Neural cell (in vitro differentiated cells): Measurements from ENCODE around the gene C1orf35. TPM values are rescaled to one million over a fixed set of nuclear protein-coding genes. Genes with fewer than 3 reads are reported as not detected.

ENCODE experiments used
- H2AFZ ChIP-seq: fragments of 200-600, 300-800 bp; sonication (generic), shearing (Covaris generic); 2 replicates; pipeline ENCODE4 v1.6.0; 2014; ENCODE audit warnings: low read depth, mild to moderate bottlenecking, antibody characterized with exemption, low read length, moderate library complexity
- H3F3A ChIP-seq: fragments of 200-600 bp; shearing (Covaris generic); 2 replicates; pipeline ENCODE4 v1.6.1; 2016; ENCODE audit warnings: mild to moderate bottlenecking, moderate library complexity, mixed read lengths, antibody characterized with exemption, low read length; ENCODE audit not compliant: insufficient read depth, poor library complexity, severe bottlenecking
- H3K27ac ChIP-seq: fragments of 200-600, 300-800 bp; sonication (generic), shearing (Covaris generic); 2 replicates; pipeline ENCODE4 v1.5.1; 2014; ENCODE audit warnings: mild to moderate bottlenecking, low read length, moderate library complexity
- H3K27me3 ChIP-seq: fragments of 300-800, 200-600 bp; sonication (generic), shearing (Covaris generic); 2 replicates; pipeline ENCODE4 v1.6.0; 2014; ENCODE audit warnings: mild to moderate bottlenecking, low read depth, low read length, moderate library complexity; ENCODE audit not compliant: insufficient read depth
- H3K36me3 ChIP-seq: fragments of 300-800, 200-600 bp; sonication (generic), shearing (Covaris generic); 2 replicates; pipeline ENCODE4 v1.5.1; 2014; ENCODE audit warnings: mild to moderate bottlenecking, antibody characterized with exemption, low read length, moderate library complexity; ENCODE audit not compliant: insufficient read depth
- H3K4me2 ChIP-seq: fragments of 300-800, 200-600 bp; sonication (generic), shearing (Covaris generic); 2 replicates; pipeline ENCODE4 v1.6.0; 2014; ENCODE audit warnings: mild to moderate bottlenecking, low read length
- H3K4me3 ChIP-seq: fragments of 300-800, 200-600 bp; sonication (generic), shearing (Covaris generic); 2 replicates; pipeline ENCODE4 v1.5.1; 2014; ENCODE audit warnings: mild to moderate bottlenecking, low read length, moderate library complexity
- H3K79me2 ChIP-seq: fragments of 200-600 bp; shearing (Covaris generic); replicated peaks from 2 replicates; pipeline ENCODE4 v1.6.0; 2014; ENCODE audit warnings: mild to moderate bottlenecking, low read length, moderate library complexity; ENCODE audit not compliant: insufficient read depth
- H3K9ac ChIP-seq: fragments of 300-800, 200-600 bp; sonication (generic), shearing (Covaris generic); 2 replicates; pipeline ENCODE4 v1.6.1; 2016; ENCODE audit warnings: mild to moderate bottlenecking, low read length, mixed read lengths
- H3K9me2 ChIP-seq: fragments of 200-600 bp; shearing (Covaris generic); 2 replicates; pipeline ENCODE4 v1.6.1; 2016; ENCODE audit warnings: mild to moderate bottlenecking, low read length, mixed read lengths; ENCODE audit not compliant: insufficient read depth
- H3K9me3 ChIP-seq: fragments of 200-600, 300-800 bp; sonication (generic), shearing (Covaris generic); 2 replicates; pipeline ENCODE4 v1.6.1; 2016; ENCODE audit warnings: mild to moderate bottlenecking, mixed run types, low read length, moderate library complexity, mixed read lengths
- H4K20me1 ChIP-seq: fragments of 200-600 bp; shearing (Covaris generic); 2 replicates; pipeline ENCODE4 v1.6.1; 2016; ENCODE audit warnings: mild to moderate bottlenecking, mixed run types; ENCODE audit not compliant: insufficient read depth
- CTCF ChIP-seq: fragments of 450-650 bp; IDR thresholded peaks from 2 replicates; pipeline ENCODE4 v1.5.1; 2014; ENCODE audit warnings: antibody characterized with exemption, mild to moderate bottlenecking, moderate library complexity; ENCODE audit not compliant: poor library complexity, severe bottlenecking
- EP300 ChIP-seq: fragments of 450-650 bp; conservative IDR thresholded peaks from 2 replicates; pipeline ENCODE4 v1.6.1; 2014; ENCODE audit warnings: antibody characterized with exemption, mild to moderate bottlenecking, moderate library complexity; ENCODE audit not compliant: poor library complexity, severe bottlenecking
- EZH2 ChIP-seq: fragments of 200-600, 300-800 bp; shearing (Covaris generic), sonication (generic); IDR thresholded peaks from 2 replicates; pipeline ENCODE4 v1.6.1; 2014; ENCODE audit warnings: antibody characterized with exemption, low read length, borderline replicate concordance, mild to moderate bottlenecking; ENCODE audit not compliant: insufficient read depth, poor library complexity, severe bottlenecking
- MXI1 ChIP-seq: fragments of 450-650 bp; conservative IDR thresholded peaks from 2 replicates; pipeline ENCODE4 v1.6.1; 2014; ENCODE audit warnings: antibody characterized with exemption, mild to moderate bottlenecking; ENCODE audit not compliant: poor library complexity, severe bottlenecking
- POLR2AphosphoS5 ChIP-seq: IDR thresholded peaks from 2 replicates; pipeline ENCODE4 v1.6.1; 2012
- RAD21 ChIP-seq: fragments of 450-650 bp; conservative IDR thresholded peaks from 2 replicates; pipeline ENCODE4 v1.6.1; 2014; ENCODE audit warnings: antibody characterized with exemption, mild to moderate bottlenecking, moderate library complexity
- SMC3 ChIP-seq: fragments of 450-650 bp; conservative IDR thresholded peaks from 2 replicates; pipeline ENCODE4 v1.6.1; 2014; ENCODE audit warnings: antibody characterized with exemption, mild to moderate bottlenecking, moderate library complexity; ENCODE audit not compliant: poor library complexity
- TAF1 ChIP-seq: IDR thresholded peaks from 2 replicates; pipeline ENCODE4 v1.6.1; 2012; ENCODE audit warnings: low read depth
- polyA plus RNA-seq: library from polyadenylated mRNA; depleted of rRNA; stranded (reverse); fragments of >200 nt; gene quantifications from 2 replicates; pipeline ENCODE4 v1.2.3, GENCODE V29; 2014

Gene C1orf35
- polyA plus RNA-seq, 1 donor from 2014 or later = 32.8 TPM

GRCh38 chr1:228147151-228147693 is 44.1 kb upstream of the C1orf35 start:
- Histone ChIP-seq H2AFZ (no peak overlapping the region), H4K20me1 (peaks cover 7% of the 10 kb centered on the region), H3F3A (no peaks in the 10 kb centered on the region), H3K36me3 (no peaks in the 10 kb centered on the region), H3K27me3 (no peaks in the 10 kb centered on the region), H3K27ac (no peak overlapping the region), H3K9ac (no peak overlapping the region), H3K9me3 (no peaks in the 10 kb centered on the region), H3K4me3 (no peak overlapping the region), H3K9me2 (no peaks in the 10 kb centered on the region), H3K4me2 (no peak overlapping the region), H3K79me2 (peaks cover 13% of the 10 kb centered on the region)
- TF ChIP-seq RAD21 = no peak
- no peak for TF ChIP-seq CTCF
- no peak for TF ChIP-seq POLR2AphosphoS5
- no peak for TF ChIP-seq SMC3

GRCh38 chr1:228146417-228147150 is 43.5 kb upstream of the C1orf35 start:
- no peak for TF ChIP-seq CTCF
- TF ChIP-seq SMC3 = no peak
- TF ChIP-seq POLR2AphosphoS5 = no peak
- no peak for TF ChIP-seq MXI1
- Histone ChIP-seq H3K9me3 (no peaks in the 10 kb centered on the region), H3K9ac (no peak overlapping the region), H3K36me3 (no peaks in the 10 kb centered on the region), H3K4me3 (no peak overlapping the region), H3K79me2 (peaks cover 19% of the 10 kb centered on the region), H3K9me2 (no peaks in the 10 kb centered on the region), H3F3A (no peaks in the 10 kb centered on the region), H3K27ac (no peak overlapping the region), H2AFZ (no peak overlapping the region), H3K4me2 (no peak overlapping the region), H3K27me3 (no peaks in the 10 kb centered on the region), H4K20me1 (peaks cover 10% of the 10 kb centered on the region)

GRCh38 chr1:228145463-228146416 is 42.6 kb upstream of the C1orf35 start:
- Histone ChIP-seq H4K20me1 (peaks cover 16% of the 10 kb centered on the region), H3K4me2 (no peak overlapping the region), H3K79me2 (peaks cover 26% of the 10 kb centered on the region)
- no peak for TF ChIP-seq POLR2AphosphoS5
- no peak for TF ChIP-seq CTCF
- TF ChIP-seq MXI1 = no peak
- no peak for TF ChIP-seq TAF1
- no peak for TF ChIP-seq EZH2
- no peak for TF ChIP-seq EP300
- TF ChIP-seq RAD21 = no peak

More at GRCh38 chr1:228145463-228146416, 42.6 kb upstream of the C1orf35 start:
- Histone ChIP-seq H3K9me3 (no peaks in the 10 kb centered on the region), H3K9me2 (no peaks in the 10 kb centered on the region), H2AFZ (no peak overlapping the region), H3K36me3 (no peaks in the 10 kb centered on the region), H3K4me3 (no peak overlapping the region), H3K9ac (no peak overlapping the region), H3K27ac (no peak overlapping the region), H3K27me3 (no peaks in the 10 kb centered on the region), H3F3A (no peaks in the 10 kb centered on the region)
